ENCODE data around the gene TNRC6B.
A peak's percentile ranks its signal among the peaks of the same experiment; 100 is the strongest.

TNRC6B gene

DNA sequence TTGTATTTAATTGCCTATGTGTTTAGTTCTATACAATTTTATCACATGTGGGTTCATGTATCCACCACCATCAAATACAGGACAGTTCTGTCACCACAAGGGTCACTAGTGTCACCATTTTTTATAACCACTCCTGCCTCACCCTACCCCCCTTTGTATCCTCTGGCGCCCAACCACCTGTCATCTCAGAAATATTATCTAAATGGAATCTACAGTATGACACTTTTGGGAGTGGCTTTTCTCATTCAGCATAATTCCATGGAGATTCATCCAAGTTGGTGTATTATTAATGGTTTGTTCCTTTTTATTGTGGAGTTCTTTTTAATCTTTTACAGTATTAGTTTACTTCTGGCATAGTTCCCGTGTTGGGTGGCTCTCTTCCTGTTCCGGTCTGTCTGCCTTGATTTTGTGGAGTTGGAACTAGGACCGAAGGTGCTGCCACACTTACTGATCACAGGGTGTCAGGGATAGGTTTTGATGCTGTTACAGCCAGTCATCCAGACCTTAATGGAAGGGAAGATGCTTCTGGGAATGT, 58.5 kb downstream of the TNRC6B start:
- H3K9me2 ChIP-seq (replicated peaks; ENCODE audit: insufficient read depth, low read length): no peaks in the 10 kb centered on the region
- peaks cover 11% of the 10 kb centered on the region; the same call in 1 of the 2 replicates for H3F3A ChIP-seq (ENCODE audit: insufficient read depth, low read length)
- peaks cover 85% of the 10 kb centered on the region for H3K79me2 ChIP-seq (ENCODE audit: low read length)
- no peak for DNase-seq
- H3K9ac ChIP-seq (ENCODE audit: low read length): no peak overlapping the region
- H3K27ac ChIP-seq (ENCODE audit: low read length): no peak overlapping the region
- H3K4me3 ChIP-seq (ENCODE audit: low read length): no peak overlapping the region
- H3K27me3 ChIP-seq (replicated peaks; ENCODE audit: insufficient read depth, low read length): no peaks in the 10 kb centered on the region
- no peaks in the 10 kb centered on the region for H3K9me3 ChIP-seq (replicated peaks; ENCODE audit: insufficient read depth, low read length)
- TF ChIP-seq, protein P1, sequence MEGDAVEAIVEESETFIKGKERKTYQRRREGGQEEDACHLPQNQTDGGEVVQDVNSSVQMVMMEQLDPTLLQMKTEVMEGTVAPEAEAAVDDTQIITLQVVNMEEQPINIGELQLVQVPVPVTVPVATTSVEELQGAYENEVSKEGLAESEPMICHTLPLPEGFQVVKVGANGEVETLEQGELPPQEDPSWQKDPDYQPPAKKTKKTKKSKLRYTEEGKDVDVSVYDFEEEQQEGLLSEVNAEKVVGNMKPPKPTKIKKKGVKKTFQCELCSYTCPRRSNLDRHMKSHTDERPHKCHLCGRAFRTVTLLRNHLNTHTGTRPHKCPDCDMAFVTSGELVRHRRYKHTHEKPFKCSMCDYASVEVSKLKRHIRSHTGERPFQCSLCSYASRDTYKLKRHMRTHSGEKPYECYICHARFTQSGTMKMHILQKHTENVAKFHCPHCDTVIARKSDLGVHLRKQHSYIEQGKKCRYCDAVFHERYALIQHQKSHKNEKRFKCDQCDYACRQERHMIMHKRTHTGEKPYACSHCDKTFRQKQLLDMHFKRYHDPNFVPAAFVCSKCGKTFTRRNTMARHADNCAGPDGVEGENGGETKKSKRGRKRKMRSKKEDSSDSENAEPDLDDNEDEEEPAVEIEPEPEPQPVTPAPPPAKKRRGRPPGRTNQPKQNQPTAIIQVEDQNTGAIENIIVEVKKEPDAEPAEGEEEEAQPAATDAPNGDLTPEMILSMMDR (IDR thresholded peaks at IDR 0.05; ENCODE audit: low read length): no peak
- no peak for TF ChIP-seq EZH2 (optimal IDR thresholded peaks at IDR 0.05; ENCODE audit: low read depth, low read length)
- TF ChIP-seq EZH2phosphoT487 (IDR thresholded peaks at IDR 0.05; ENCODE audit: low read length): no peak
- no peak overlapping the region for H3K4me2 ChIP-seq (ENCODE audit: low read depth, low read length)
- H4K20me1 ChIP-seq (ENCODE audit: insufficient read depth, low read length): no peaks in the 10 kb centered on the region
- peaks cover 19% of the 10 kb centered on the region for H3K4me1 ChIP-seq (ENCODE audit: low read length)
- H2AFZ ChIP-seq (ENCODE audit: low read length): no peak overlapping the region
- H3K36me3 ChIP-seq (replicated peaks; ENCODE audit: insufficient read depth, low read length): no peaks in the 10 kb centered on the region

GRCh38 chr22:40237241-40237640, 59.5 kb downstream of the TNRC6B start:
- Histone ChIP-seq H3K9ac (ENCODE audit: low read length) (no peak overlapping the region), H3F3A (ENCODE audit: insufficient read depth, low read length) (peaks cover 11% of the 10 kb centered on the region; the same call in 1 of the 2 replicates), H3K4me1 (ENCODE audit: low read length) (peaks cover 19% of the 10 kb centered on the region), H3K4me3 (ENCODE audit: low read length) (no peak overlapping the region), H3K27ac (ENCODE audit: low read length) (peak overlapping the region; percentile 42; the same call in 1 of the 2 replicates), H2AFZ (ENCODE audit: low read length) (no peak overlapping the region), H3K4me2 (ENCODE audit: low read depth, low read length) (peak overlapping the region; percentile 46; the same call in 1 of the 2 replicates), H3K9me3 (replicated peaks; ENCODE audit: insufficient read depth, low read length) (no peaks in the 10 kb centered on the region), H3K36me3 (replicated peaks; ENCODE audit: insufficient read depth, low read length) (no peaks in the 10 kb centered on the region), H3K27me3 (replicated peaks; ENCODE audit: insufficient read depth, low read length) (no peaks in the 10 kb centered on the region), H3K79me2 (ENCODE audit: low read length) (peaks cover 86% of the 10 kb centered on the region), H4K20me1 (ENCODE audit: insufficient read depth, low read length) (no peaks in the 10 kb centered on the region), H3K9me2 (replicated peaks; ENCODE audit: insufficient read depth, low read length) (no peaks in the 10 kb centered on the region)
- peak; percentile 29 for DNase-seq
- TF ChIP-seq EZH2phosphoT487 (IDR thresholded peaks at IDR 0.05; ENCODE audit: low read length) (no peak), EZH2 (optimal IDR thresholded peaks at IDR 0.05; ENCODE audit: low read depth, low read length) (no peak)
- TF ChIP-seq, protein P1 (IDR thresholded peaks at IDR 0.05; ENCODE audit: low read length): no peak

GRCh38 chr22:40237788-40238424, 60.2 kb downstream of the TNRC6B start:
- DNase-seq: no peak
- Histone ChIP-seq H3K9me2 (replicated peaks; ENCODE audit: insufficient read depth, low read length) (no peaks in the 10 kb centered on the region), H3K27ac (ENCODE audit: low read length) (peak overlapping the region; percentile 42; the same call in 1 of the 2 replicates), H3K4me1 (ENCODE audit: low read length) (peaks cover 19% of the 10 kb centered on the region), H3K27me3 (replicated peaks; ENCODE audit: insufficient read depth, low read length) (no peaks in the 10 kb centered on the region), H3K79me2 (ENCODE audit: low read length) (peaks cover 86% of the 10 kb centered on the region), H3K4me2 (ENCODE audit: low read depth, low read length) (peak overlapping the region; percentile 46), H3K9ac (ENCODE audit: low read length) (no peak overlapping the region), H4K20me1 (ENCODE audit: insufficient read depth, low read length) (no peaks in the 10 kb centered on the region), H3F3A (ENCODE audit: insufficient read depth, low read length) (peaks cover 11% of the 10 kb centered on the region; the same call in 1 of the 2 replicates), H3K9me3 (replicated peaks; ENCODE audit: insufficient read depth, low read length) (no peaks in the 10 kb centered on the region), H2AFZ (ENCODE audit: low read length) (no peak overlapping the region), H3K4me3 (ENCODE audit: low read length) (no peak overlapping the region), H3K36me3 (replicated peaks; ENCODE audit: insufficient read depth, low read length) (no peaks in the 10 kb centered on the region)
- TF ChIP-seq, protein P1 (IDR thresholded peaks at IDR 0.05; ENCODE audit: low read length): no peak
- TF ChIP-seq EZH2 (optimal IDR thresholded peaks at IDR 0.05; ENCODE audit: low read depth, low read length) (no peak), EZH2phosphoT487 (IDR thresholded peaks at IDR 0.05; ENCODE audit: low read length) (no peak)
